Muscle layer of duodenum (tissue), 2 donors: ENCODE data around the gene ALG9.

ENCODE experiments used
- H3K27ac ChIP-seq: one replicate; pipeline ENCODE4 v1.7.0; 2013; ENCODE audit warnings: mild to moderate bottlenecking, low read length
- H3K27me3 ChIP-seq: one replicate; pipeline ENCODE4 v1.7.0; 2013; ENCODE audit warnings: low read depth, mild to moderate bottlenecking, control low read depth, low read length
- H3K36me3 ChIP-seq, 2 donors: one replicate each; pipeline ENCODE4 v1.7.0; 2013; ENCODE audit warnings: low read length in 2 of 2, control low read depth in 1 of 2, mild to moderate bottlenecking in 1 of 2; ENCODE audit not compliant: insufficient read depth in 2 of 2, control insufficient read depth in 1 of 2
- H3K4me1 ChIP-seq, 2 donors: one replicate each; pipeline ENCODE4 v1.7.0; 2013; ENCODE audit warnings: low read length in 2 of 2, mild to moderate bottlenecking in 2 of 2, control low read depth in 1 of 2, moderate library complexity in 1 of 2; ENCODE audit not compliant: insufficient read depth in 2 of 2, control insufficient read depth in 1 of 2
- H3K4me3 ChIP-seq, 2 donors: one replicate each; pipeline ENCODE4 v1.7.0; 2013; ENCODE audit warnings: low read length in 2 of 2, low read depth in 1 of 2, mild to moderate bottlenecking in 1 of 2
- H3K9me3 ChIP-seq, 2 donors: one replicate each; pipeline ENCODE4 v1.7.0; 2013; ENCODE audit warnings: low read length in 2 of 2, control low read depth in 1 of 2, mild to moderate bottlenecking in 1 of 2; ENCODE audit not compliant: control insufficient read depth in 1 of 2
- donor health status: healthy.

The ALG9 gene

DNA sequence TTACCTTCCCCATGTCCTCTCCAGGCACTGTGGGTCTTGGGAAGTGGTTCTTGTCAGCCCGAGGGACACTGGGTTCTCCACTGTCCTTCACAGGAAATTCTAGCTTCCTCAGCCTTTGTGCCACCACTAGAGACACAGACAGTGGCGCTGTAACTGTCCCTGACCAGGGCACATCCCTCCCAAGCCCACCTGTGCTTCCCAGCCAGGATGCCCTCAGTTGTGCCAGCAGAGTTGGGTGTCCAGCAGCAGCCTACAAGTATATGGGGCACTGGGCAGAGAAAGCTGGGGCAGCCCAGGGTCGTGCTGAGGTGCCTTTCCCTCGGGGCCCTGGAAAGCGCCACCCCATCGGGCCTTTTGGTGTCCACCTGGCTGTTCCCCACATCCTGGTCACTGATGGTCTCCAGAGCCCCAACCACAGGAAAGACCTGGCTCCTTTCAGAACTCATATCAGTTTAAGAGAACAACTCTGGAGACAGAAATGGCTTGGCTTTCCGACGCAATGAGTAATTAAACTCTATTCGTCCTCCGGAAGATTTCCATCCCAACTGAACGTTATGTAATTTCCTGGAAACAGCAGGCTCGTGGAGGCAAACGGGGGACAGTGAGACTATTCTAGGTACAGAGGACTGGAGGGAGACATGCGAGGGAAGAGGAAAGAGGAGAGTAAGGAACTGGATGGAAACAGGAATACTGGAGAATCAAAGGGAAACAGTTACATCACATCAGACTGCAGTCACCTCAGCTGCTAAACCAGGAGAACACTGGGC lies 133.8 kb downstream of the ALG9 start:
- Histone ChIP-seq H3K4me3 (peak overlapping the region in 1 of 2 donors; percentile 17), H3K36me3 (peaks cover 16 to 43% of the 10 kb centered on the region in 2 donors), H3K4me1 (peaks cover 25 to 26% of the 10 kb centered on the region in 2 donors), H3K27me3 (no peaks in the 10 kb centered on the region), H3K9me3 (no peaks in the 10 kb centered on the region), H3K27ac (peak overlapping the region; percentile 96)

DNA sequence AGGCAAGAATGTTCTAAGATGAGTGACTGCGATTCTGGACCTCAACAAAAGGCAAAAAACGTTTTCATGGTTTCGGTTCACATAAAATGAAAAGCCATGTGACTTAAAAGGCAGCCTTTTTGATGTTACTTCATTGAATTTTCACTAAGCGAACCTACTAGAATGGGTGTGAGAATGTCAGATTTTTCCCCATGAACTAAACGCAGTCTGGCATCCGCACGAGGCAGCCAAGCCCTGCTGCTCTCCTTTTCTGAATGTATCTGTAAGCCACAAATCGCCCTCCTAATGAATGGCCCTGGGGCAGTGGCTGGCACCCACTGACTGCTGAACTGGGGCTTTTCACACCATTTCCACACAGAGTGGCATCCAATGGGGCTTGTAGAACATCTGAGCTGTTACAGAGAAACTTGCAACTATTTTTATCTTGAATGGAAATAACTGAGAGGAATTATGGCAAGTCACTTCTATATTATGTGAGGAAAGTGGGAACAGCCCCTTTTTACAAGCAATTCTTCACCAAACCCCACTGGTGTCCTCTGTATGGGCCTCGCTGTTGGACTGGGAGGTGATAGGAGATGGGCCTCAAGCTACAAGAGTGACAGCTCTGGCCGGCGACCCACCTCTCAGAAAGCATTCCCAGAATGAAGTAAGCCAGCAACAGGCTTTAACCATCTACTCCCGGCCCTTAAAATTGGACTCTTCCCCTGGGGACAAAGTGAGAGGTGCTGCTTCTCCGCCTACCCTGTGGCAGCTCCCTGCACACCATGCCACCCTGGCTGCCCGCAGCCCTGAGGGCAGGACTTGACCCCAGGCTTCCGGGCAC lies 134.5 kb downstream of the ALG9 start:
- H3K9me3 ChIP-seq, result no peaks in the 10 kb centered on the region
- no peaks in the 10 kb centered on the region for H3K27me3 ChIP-seq
- peak overlapping the region in 1 of 2 donors; percentile 41 for H3K4me3 ChIP-seq
- peaks cover 25 to 28% of the 10 kb centered on the region in 2 donors for H3K4me1 ChIP-seq
- H3K36me3 ChIP-seq, result peaks cover 10 to 37% of the 10 kb centered on the region in 2 donors
- H3K27ac ChIP-seq, result peak overlapping the region; percentile 96
